Hindlimb muscle (tissue), 1 donor: ENCODE results near the gene ESPN. TPM values are rescaled to one million over a fixed set of nuclear protein-coding genes. Genes with fewer than 3 reads are reported as not detected.

Experiments used
- DNase-seq: peaks from one replicate; pipeline ENCODE4 v3.0.0-alpha.2; 2013
- polyA plus RNA-seq: library from polyadenylated mRNA; unstranded; fragments of 120-200 nt; gene quantifications from one replicate; pipeline ENCODE4 v1.2.1, GENCODE V29; 2013; ENCODE audit not compliant: insufficient read length

Gene ESPN
- polyA plus RNA-seq, 1 donor, result 1.5 TPM

GRCh38 chr1:6498576-6499111 is 74.1 kb downstream of the ESPN start:
- DNase-seq, result no peak

GRCh38 chr1:6499296-6499695 is 74.7 kb downstream of the ESPN start:
- DNase-seq, result no peak

GRCh38 chr1:6500544-6501278 is 76.1 kb downstream of the ESPN start:
- DNase-seq, result no peak

GRCh38 chr1:6501279-6501813 is 76.8 kb downstream of the ESPN start:
- DNase-seq, result no peak

GRCh38 chr1:6502000-6502891 is 77.7 kb downstream of the ESPN start:
- DNase-seq, result peak; percentile 70

- DNase-seq, result no peak
Observed at GRCh38 chr1:6503884-6504602, 79.5 kb downstream of the ESPN start.

- no peak for DNase-seq
Observed at GRCh38 chr1:6504887-6505286, 80.3 kb downstream of the ESPN start.

GRCh38 chr1:6505367-6506209 is 81.0 kb downstream of the ESPN start:
- DNase-seq, result no peak

GRCh38 chr1:6506210-6507036 is 81.8 kb downstream of the ESPN start:
- DNase-seq, result no peak

- DNase-seq, result no peak
Observed at GRCh38 chr1:6507037-6507428, 82.5 kb downstream of the ESPN start.

GRCh38 chr1:6507461-6507911 is 82.9 kb downstream of the ESPN start:
- no peak for DNase-seq

- no peak for DNase-seq
Observed at GRCh38 chr1:6508154-6508815, 83.7 kb downstream of the ESPN start.

- no peak for DNase-seq
Observed at GRCh38 chr1:6508816-6509189, 84.2 kb downstream of the ESPN start.

GRCh38 chr1:6509220-6509918 is 84.8 kb downstream of the ESPN start:
- no peak for DNase-seq

GRCh38 chr1:6509919-6510291 is 85.3 kb downstream of the ESPN start:
- no peak for DNase-seq

- DNase-seq, result no peak
Observed at GRCh38 chr1:6510493-6510892, 85.9 kb downstream of the ESPN start.
